Measurements from ENCODE around the gene ELAVL2.

ELAVL2 gene

GRCh38 chr9:23820451-23821374, 5.3 kb downstream of the ELAVL2 start:
- TF ChIP-seq, protein P1, sequence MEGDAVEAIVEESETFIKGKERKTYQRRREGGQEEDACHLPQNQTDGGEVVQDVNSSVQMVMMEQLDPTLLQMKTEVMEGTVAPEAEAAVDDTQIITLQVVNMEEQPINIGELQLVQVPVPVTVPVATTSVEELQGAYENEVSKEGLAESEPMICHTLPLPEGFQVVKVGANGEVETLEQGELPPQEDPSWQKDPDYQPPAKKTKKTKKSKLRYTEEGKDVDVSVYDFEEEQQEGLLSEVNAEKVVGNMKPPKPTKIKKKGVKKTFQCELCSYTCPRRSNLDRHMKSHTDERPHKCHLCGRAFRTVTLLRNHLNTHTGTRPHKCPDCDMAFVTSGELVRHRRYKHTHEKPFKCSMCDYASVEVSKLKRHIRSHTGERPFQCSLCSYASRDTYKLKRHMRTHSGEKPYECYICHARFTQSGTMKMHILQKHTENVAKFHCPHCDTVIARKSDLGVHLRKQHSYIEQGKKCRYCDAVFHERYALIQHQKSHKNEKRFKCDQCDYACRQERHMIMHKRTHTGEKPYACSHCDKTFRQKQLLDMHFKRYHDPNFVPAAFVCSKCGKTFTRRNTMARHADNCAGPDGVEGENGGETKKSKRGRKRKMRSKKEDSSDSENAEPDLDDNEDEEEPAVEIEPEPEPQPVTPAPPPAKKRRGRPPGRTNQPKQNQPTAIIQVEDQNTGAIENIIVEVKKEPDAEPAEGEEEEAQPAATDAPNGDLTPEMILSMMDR (IDR thresholded peaks at IDR 0.05) = no peak
- peak overlapping the region; percentile 39; the same call in 1 of the 2 replicates for H3K27ac ChIP-seq

DNA sequence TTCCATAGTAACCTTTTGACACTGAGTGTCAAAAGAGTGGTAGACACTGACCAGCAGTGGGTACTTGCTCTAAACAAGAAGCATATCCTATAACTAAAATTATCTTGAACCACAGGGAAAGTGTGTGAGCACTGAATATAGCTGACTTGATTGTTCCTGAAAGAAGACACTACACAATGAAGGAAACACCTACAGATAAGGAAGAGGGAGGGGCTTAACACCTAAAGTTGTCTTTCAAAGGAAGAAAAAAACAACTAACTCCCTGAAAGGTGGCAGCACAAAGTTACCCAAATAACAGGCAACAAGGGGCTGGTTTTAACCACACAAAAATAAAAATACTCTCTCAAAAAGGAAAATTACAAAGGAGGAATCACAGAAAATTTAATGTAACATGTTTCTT, 6.6 kb downstream of the ELAVL2 start:
- TF ChIP-seq, protein P1 (IDR thresholded peaks at IDR 0.05) = no peak
- no peak for TF ChIP-seq ZFX (IDR thresholded peaks at IDR 0.05; ENCODE audit: borderline replicate concordance)
- no peak overlapping the region for H3K27ac ChIP-seq

GRCh38 chr9:23814243-23814642, 11.8 kb downstream of the ELAVL2 start:
- H3K27ac ChIP-seq = no peak overlapping the region
- TF ChIP-seq, protein P1 (IDR thresholded peaks at IDR 0.05) = no peak
- no peak for TF ChIP-seq ZFX (IDR thresholded peaks at IDR 0.05; ENCODE audit: borderline replicate concordance)

GRCh38 chr9:23812673-23813072, 13.4 kb downstream of the ELAVL2 start:
- no peak for TF ChIP-seq ZFX (IDR thresholded peaks at IDR 0.05; ENCODE audit: borderline replicate concordance)
- TF ChIP-seq, protein P1 (IDR thresholded peaks at IDR 0.05) = no peak
- no peak overlapping the region for H3K27ac ChIP-seq

- H3K27ac ChIP-seq = no peak overlapping the region
- TF ChIP-seq, protein P1 (IDR thresholded peaks at IDR 0.05) = no peak
- TF ChIP-seq ZFX (IDR thresholded peaks at IDR 0.05; ENCODE audit: borderline replicate concordance) = no peak
Measured at GRCh38 chr9:23811633-23812032, 14.4 kb downstream of the ELAVL2 start.

GRCh38 chr9:23803216-23803615, 22.8 kb downstream of the ELAVL2 start:
- TF ChIP-seq, protein P1 (IDR thresholded peaks at IDR 0.05) = no peak
- no peak for TF ChIP-seq ZFX (IDR thresholded peaks at IDR 0.05; ENCODE audit: borderline replicate concordance)
- no peak overlapping the region for H3K27ac ChIP-seq

- TF ChIP-seq, protein P1 (IDR thresholded peaks at IDR 0.05) = no peak
- TF ChIP-seq ZFX (IDR thresholded peaks at IDR 0.05; ENCODE audit: borderline replicate concordance) = no peak
Measured at GRCh38 chr9:23801523-23801922, 24.5 kb downstream of the ELAVL2 start.

More at GRCh38 chr9:23801523-23801922, 24.5 kb downstream of the ELAVL2 start:
- H3K27ac ChIP-seq = no peak overlapping the region

All from 22Rv1 (cell line).